Cerebellar nuclear complex (tissue), 1 donor: Measurements from ENCODE around the gene OPCML.

Source experiments
- DNase-seq, 2 experiments: peaks; one replicate each; lab custom pipeline; 2025; lab: John Stamatoyannopoulos, UW

Gene OPCML

DNA sequence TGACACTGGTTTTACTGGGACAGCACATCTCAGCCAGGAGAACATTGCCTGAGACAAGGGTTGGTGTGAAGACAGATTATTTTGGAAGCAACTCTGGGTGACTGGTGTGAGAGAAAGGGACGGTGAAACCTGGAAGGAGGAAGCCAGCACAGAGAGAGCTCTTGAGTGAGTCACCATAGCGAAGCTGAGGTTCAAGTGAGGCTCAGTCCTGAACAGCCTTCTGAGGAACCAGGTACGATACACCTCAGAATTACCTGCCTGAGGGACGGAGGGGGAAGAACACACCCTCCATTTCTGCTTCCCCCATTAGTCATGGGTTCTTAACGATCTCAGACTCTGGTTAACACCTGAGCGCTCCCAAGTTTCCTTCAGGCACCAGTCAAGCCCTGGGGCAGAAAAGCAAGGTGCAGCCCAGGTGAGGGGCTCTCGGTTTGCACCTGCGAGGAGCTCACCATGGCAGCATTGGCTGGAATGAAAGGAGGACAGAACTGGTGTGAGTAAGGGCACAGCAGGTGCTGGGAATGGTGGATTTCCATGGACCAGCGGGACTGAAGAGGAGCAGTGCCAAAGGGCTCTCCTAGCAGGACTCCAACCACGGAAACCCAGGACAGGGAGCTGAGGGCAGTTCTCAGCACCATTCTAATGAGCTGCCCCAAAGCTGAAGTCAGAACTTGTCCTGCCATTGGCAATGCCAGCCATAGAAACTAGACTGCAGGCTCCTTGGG lies 459.3 kb downstream of the OPCML start:
- no peak for DNase-seq

DNA sequence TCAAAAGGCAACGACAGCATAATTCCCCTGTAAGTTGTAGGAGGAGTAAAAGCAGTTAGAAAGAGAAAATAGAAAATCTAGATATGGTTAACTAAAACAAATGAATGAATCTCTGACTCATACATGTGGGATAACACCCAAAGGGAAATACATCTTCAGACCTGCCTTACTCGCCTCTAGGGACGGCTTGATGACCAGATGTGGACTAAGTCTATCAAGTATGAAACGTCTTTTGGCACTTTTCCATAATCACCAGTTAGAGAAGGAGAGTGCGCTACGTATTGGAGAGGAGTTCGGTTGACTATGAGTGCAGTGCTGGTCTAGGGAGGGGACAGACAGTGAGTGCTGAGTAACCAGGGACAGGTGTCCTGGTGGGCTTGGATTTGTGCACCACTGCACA lies 459.9 kb downstream of the OPCML start:
- no peak for DNase-seq

DNA sequence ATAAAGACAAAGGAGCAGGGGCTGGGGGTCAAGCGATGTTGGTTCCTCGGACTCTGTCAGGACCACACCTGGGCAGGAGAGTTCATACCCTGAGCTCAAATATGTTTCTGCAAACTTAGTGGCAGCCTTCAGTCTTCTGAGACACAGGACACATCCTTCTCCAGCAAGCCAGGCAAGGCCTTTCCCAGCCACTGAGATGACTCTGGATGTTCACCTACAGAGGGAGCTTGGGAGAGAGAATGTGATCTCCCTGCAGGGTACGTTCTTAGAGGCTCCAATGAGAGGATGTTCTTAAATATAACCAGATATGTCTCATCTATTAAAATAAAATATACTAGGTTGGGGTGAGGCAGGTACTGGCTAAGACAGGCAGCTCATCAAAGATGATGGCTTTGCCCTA lies 461.5 kb downstream of the OPCML start:
- DNase-seq: no peak

DNA sequence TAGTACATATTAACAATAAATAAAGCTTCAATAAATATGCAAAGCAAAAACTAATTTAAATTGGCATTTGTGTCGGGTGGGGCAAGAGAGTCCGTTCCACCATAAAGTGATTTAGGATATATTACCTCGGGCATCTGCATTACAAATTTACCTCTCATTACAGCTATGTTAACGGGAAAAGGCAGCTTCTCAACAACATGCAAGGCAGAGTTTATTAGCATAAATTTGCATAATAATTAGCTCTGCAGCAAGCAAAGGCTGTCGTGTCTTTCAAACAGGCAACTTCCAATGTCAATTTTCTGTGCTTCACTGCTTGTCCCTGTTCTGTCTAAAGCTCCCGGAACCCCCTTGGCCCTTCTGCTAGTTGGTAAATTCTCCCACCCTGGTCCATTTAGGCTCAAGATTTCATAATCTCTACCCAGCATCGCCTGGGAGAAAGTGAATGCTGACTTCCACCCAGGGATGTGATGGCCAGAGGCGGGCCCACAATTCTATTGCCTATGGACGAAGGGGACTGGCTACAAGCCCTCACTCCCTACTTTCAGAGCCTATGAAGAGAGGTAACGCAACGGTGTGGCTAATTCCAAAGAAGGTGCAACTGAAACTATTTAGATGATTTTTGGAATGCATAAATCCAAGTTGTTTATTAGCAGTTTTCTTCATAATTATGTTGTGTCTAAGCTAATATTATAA lies 462.1 kb downstream of the OPCML start:
- DNase-seq: no peak

DNA sequence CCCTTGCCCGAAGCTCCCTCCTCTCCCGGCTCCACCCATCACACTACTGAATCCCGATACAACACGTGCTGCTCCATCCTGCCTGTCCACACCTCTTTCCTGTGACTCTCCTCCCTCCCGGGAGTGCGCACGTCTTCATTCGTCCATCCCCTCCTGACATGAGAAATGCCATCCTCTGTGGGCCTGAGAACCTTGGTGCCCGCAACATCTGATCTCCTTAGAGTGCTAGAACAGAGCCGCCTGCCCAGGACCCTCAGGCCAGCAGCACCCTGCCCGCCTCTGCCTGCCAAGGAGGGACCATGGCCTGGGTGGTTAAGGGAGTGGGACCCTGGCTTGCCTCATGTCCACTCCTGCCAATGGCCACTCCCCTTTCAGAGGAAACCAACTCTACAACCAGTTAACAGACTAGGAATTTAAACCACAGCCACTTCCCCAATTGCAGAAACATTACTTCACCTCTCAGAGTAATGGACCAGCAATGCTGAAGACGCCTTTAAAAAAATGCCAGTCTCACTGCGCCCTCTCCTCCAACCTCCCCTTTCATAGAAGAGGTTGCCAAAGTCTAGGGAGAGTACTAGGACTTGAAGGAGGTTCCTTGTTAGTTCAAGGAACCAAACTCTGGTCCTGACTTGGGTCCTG lies 466.3 kb downstream of the OPCML start:
- DNase-seq: no peak

DNA sequence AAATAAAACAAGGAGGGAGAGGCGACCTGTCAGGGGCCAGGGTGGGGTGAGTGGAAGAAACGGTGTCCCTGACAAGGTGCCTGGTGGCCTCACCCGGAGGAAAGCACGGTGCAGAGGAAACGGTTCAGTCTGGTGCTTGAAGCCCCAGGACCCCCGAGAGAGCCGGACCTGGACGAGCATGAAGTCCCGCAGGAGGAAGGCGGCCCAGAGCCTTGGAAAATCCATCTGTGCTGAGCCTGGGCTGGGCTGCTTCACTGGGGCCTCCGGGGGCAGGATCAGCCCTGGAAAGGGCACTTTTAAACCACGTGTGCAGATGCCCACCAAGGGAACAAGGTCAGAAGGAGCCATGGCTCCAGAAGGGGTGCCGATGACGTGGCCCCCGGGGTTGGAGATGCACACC lies 467.3 kb downstream of the OPCML start:
- DNase-seq: no peak

DNA sequence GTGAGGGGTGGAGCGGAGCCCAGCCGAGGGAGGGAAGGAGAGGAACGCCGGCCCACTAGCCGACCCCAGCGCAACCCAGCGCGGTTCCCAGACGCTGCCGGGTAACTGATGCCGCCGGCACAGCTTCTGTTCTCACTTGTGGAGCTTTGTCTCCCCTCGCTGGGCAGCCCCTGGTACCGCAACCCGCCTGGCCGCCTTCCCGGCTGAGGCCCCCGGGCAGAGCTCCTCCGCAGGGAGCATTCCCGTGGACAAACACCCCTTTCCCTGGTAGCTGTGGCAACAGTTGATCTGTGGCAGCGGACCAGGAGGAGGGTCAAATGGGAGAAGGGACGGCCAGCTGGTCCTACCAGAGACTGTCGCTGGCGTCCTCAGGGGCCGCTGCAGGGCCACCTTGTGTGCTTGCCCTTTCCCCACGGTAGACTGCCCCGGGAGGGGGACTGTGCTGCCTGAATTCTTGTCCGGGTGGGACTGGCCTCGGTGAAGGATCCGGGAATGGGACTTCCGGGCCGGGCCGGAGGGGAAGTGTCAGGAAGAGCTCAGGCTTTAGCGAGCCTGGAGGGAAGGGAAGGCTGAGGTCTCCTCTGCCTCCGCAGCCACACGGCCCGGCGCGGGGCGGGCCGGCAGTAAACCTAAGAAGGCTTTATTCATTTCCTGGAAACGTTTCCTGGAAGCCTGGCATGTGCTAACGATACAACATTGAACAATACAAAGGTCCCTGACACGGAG lies 468.0 kb downstream of the OPCML start:
- peak in 1 of 2 experiments; percentile 52 for DNase-seq

DNA sequence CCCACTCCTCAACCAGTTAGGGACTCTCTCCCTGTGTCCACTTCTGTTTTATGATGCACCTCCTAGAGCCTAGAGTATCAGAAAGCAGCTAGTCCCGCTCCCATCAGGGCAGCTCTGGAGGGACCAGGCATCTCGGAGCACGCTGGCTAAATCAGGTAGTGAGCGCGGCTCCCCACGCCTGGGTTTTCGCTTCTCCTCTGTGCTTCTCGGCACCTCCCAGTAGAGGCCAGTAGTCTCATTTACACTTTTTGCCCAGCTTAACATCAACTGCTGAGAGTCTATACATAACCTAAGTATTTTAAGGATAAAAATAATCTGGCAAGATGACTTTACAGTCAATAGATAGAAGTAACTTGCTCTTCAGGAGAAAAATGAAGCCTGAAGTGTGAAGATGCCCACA lies 473.8 kb downstream of the OPCML start:
- no peak for DNase-seq

DNA sequence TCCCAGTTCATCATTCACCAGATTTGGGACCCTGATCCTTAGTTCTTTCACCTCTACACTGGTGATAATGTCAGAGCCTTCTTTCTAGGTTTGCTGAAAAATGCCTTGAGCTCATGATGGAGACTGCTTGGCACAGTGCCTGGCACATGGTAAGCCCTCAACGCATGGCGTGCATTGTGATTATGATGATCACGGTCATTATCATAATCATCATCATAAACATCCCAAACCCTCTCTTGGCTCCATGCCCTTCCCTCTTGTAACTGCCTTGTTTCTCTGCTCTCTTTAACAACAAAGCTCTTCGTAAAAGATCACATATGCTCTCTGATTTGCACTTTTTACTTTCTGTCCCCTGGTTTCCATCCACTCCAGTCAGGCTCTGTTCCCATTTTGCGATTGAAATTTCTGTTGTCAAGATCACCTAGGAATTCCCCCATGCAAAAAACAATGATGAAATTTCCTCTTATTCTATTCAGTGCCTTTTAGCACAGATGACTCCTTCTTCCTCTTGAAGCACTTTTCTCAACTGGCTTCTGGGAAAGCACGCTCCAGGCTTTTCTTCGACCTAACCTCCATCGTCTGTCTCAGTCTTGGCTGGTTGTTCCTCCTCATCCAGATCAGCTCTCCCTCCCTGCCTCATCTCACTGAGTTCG lies 479.1 kb downstream of the OPCML start:
- no peak for DNase-seq

DNA sequence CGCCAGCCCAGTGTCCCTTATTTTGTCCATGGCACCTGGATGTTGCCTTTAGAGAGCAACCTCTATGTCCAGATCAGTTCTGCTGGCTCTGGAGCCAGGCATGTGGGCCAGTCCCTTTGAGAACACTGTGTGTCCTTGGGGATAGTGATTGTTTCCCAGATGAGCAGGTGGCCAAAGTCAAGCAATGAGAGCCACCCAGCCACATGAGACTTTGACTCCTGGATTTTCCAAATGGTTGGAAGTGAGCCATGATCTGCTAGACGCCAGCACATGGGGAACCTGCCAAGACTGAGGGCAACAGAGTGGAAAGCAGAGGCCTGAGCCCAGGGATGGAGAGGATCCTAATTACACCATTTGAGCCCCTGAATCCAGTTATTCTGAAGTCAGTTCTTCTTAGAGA lies 479.8 kb downstream of the OPCML start:
- DNase-seq: no peak

DNA sequence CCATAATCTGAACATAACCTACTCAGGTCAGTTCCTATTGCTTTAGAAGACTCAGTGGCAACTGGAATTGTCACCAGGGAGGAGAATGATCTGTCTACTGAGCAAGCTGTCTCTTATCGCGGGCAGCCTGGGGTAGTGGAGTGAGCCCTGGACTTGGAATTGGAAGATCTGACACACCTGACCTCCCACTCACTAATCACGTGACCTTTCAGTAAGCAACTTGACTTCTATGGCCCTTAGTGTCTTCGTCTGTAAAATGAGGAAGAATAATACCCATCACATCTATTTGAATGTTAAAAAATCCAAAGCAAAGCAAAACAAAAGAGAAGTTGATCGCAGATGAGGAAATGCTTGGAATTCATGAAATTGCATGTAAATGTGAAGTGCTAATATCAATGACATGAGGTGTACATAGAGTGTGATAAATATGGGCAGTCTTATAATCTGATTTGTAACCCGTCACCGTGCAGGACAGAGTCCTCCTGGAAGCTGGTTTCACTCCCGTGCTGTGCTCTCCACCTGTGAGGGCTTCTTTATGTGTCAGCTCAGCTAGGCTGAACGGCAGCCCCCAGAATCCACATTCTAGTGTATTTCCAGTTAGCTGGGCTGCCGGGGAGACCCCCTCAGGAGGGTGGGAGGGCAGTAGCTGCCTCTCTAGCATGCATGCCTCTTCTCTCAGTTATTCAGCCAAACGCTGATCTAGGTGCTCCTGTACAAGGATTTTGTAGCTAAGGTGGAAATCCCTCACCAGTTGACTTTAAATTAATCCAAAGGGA lies 482.9 kb downstream of the OPCML start:
- DNase-seq: no peak

DNA sequence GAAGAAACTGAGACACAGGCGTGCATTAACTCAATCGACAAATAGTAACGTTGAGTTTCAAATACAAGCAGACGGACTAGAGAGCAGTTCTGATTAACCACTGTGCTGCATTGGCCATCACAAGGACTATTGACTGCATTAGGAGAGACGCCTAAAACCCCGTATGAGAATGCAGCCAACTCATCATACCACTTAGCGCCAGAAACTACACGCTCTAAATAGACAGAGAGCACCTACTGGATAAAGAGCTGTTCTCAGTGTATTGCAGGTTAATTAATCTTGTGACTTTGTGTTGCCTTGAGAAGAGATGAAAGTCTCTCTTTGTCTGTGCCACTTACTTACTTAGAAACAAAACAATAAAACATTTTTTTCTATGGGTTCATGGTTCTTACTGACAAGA lies 484.0 kb downstream of the OPCML start:
- DNase-seq: no peak

DNA sequence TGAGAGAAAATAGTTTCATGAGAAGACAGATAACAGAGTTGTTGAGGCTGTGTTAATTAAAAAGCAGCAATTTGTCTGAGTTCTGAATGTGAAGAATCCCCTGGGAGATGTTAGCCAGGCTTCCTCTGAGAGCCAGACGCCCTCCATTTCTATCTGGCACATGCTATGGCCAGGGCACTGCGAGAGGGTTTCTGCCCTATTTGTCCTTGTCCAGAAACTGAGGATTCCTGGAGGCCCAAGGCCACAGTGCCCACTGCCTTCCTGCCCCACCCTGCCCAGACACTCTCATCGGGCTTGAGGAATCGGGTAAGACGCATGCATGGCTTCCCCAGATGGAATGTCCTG lies 484.6 kb downstream of the OPCML start:
- no peak for DNase-seq

DNA sequence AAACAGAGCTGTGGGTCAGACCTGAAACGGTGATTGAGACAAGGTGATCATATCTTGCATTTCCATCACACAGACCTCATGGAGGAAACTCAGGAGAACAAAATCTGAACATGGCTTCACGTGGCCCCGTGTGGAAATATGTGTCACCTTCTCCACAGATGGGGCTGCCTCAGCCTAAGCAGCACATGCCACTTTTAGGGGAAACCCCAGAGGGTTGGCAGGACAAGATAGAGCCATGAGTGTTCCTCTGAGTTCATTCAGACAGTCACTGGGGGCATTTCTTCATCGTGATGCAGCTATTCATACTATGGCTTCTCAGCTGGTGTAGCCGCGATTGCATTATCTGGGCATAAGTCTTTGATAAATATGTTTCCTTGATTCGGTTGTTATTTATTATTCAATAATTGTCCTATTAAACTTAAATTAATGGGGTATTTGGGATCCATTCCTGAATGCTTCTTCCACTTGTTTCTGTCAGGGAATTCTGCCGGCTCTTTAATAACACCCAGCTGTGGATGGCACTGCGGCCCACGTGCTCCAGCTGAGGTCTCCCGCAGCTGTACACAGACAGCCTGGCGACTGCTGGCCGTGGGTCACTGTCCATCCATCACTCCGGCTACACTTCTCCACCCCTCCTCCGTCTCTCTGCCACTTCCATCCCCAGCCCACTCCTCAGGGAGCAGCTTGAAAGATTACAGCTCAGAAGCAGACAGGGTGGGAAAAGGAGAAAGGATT lies 485.1 kb downstream of the OPCML start:
- no peak for DNase-seq

DNA sequence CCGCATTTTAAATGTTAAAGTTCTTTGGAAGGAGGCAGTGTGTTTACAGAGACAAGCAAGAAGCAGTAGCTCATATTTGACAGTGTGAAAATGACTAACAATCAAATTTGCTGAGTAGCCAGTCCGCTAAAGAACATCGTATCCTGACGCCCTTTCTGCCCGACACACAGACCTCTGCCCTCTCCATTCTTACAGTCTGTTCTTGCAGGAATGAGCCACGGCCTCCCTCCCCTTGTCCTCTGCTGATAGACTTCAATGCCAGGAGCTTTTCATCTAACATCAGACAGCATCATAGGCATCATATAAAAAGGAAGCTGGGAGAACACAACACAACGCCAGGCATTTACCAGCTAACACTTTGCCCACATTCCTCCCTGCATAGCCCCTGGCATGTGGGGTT lies 486.0 kb downstream of the OPCML start:
- DNase-seq: no peak

DNA sequence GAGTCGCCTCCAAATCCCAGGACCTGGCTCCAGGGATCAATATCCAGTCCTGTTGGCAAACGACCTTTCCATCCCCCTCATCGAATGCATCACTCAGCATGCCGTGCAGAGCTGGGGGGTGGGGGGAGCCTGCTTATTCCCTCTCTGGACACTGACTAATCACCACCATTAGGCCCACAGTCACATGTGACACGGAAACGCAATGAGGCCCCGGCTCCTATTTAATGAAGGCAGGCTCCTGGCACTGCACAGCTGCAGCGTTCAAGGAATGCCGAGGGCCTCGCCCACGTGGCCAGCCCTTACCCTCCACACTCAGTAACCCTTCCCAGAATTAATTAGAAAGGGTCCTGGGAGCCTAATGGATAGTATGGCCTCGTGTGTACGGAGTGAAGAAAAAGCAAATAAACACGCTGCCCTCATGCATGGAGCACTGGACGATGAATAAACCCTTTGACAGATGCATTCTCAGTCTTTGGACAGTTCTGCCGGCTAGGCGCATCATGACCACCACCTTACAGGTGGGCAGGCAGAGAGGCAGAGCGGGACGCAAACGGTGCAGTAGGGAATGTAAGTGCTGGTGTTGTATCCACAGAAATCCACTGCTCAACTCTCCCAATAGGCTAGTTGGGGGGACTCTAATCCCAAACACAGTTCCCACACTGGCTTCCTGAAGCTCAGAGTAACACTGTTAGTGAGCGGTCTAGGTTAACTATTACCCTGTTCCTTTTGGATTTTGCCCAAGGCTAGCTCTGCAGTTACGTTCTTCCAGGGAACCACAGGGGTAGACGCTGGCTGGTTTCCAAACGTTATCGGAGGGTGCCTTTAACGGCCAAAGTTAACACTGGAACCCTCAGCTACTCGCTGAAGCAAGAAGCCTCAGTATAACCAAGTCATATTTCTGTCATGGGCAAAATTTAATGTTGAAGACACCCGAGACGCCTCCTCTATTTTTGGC lies 490.1 kb downstream of the OPCML start:
- no peak for DNase-seq

DNA sequence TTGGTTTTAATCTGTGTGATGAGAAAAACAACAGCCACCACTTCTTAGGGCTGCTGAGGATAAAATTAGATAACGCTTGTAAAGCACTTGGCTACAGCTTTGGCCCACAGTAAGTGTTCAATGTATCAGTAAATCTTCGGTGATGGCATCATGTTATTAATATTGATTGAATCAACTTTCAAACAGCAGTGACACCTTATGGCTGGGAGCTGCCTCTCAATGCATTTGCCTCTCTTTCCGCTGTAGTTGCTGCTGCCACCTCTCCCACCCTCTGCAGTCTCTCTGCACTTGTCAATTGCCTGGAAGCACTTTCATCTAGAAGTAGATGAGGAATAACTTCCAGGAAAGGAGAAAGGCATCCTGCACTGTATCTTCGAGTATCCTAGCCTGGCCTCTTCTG lies 491.1 kb downstream of the OPCML start:
- DNase-seq: no peak

DNA sequence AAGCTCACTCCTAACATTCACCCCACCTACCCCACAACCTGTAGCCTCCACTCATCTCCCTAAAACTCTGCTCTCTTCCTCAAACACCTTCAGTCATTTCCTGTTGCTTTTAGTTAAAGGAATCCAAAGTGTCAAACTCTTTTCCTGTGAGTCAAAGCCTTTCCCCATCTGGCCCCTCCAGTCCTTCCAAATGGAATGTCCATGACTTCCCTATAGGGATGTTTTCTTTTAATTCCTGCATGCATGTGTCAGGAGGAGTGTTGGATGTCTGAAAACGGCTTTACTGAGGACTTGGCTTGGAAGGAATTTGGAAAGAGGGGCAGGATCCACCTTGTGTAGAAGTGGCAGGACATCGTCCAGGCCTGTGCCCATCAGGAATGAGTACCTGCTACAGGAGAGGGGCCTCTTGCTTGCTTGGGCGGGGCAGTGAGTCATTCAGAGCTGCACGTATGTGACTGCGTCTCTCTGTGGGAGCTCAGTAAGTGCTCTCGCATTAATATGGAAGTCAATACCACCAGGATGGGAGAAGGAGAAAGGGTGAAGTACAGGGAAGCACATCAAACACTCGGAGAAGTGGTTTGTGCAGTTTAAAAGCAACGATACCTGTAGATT lies 491.9 kb downstream of the OPCML start:
- no peak for DNase-seq

DNA sequence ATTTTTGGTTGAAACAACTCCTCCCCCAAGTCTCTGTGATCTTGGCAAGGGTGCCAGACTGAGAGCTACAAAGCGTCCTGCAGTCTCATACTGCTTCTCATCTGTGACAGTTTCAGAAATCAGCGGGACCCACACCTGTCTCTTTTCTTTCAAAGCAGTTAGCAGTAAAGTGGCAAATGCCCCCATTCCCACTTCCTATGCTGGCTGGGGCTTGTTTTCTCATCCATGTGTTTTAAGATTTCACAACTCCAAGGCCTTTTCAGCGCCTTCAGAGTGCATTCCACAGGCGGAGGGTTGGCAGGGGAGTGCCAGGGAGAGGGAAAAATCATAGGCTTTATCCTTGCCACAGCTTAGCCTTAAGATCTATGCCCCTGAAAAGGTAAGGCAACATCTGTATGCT lies 493.5 kb downstream of the OPCML start:
- DNase-seq: no peak
